Transverse colon (tissue), 4 donors: ENCODE data around the gene GAS2L2.

Experiments used
- EP300 ChIP-seq: sonication (generic); formaldehyde crosslinking; IDR thresholded peaks from one replicate; pipeline ENCODE4 v1.6.1; 2017; ENCODE audit warnings: antibody characterized with exemption, low read depth
- POLR2A ChIP-seq: fragments of 450-650 bp; IDR thresholded peaks from one replicate; pipeline ENCODE4 v1.6.1; 2016; ENCODE audit warnings: antibody characterized with exemption, mild to moderate bottlenecking, moderate library complexity
- POLR2AphosphoS5 ChIP-seq, 3 donors: sonication (generic); formaldehyde crosslinking; IDR thresholded peaks; one replicate each; pipeline ENCODE4 v1.6.1; 2016; ENCODE audit warnings: antibody characterized with exemption in 3 of 3
- TF ChIP-seq, protein P1 (sequence below), 5 experiments: fragments of 200-600 bp in 3 of 5; fragments of 450-650 bp in 2 of 5; sonication (generic) in 3 of 5; IDR thresholded peaks; 1 replicate in 2 of 5; 2 replicates in 3 of 5; pipeline ENCODE4 v1.5.1; 2016 to 2017; ENCODE audit warnings: antibody characterized with exemption in 5 of 5, inconsistent platforms in 3 of 5, mild to moderate bottlenecking in 2 of 5, moderate library complexity in 1 of 5

- TF ChIP-seq, protein P1, sequence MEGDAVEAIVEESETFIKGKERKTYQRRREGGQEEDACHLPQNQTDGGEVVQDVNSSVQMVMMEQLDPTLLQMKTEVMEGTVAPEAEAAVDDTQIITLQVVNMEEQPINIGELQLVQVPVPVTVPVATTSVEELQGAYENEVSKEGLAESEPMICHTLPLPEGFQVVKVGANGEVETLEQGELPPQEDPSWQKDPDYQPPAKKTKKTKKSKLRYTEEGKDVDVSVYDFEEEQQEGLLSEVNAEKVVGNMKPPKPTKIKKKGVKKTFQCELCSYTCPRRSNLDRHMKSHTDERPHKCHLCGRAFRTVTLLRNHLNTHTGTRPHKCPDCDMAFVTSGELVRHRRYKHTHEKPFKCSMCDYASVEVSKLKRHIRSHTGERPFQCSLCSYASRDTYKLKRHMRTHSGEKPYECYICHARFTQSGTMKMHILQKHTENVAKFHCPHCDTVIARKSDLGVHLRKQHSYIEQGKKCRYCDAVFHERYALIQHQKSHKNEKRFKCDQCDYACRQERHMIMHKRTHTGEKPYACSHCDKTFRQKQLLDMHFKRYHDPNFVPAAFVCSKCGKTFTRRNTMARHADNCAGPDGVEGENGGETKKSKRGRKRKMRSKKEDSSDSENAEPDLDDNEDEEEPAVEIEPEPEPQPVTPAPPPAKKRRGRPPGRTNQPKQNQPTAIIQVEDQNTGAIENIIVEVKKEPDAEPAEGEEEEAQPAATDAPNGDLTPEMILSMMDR (IDR thresholded peaks at IDR 0.05) = no peak
- TF ChIP-seq EP300 (no peak), POLR2AphosphoS5 (IDR thresholded peaks at IDR 0.05) (no peak), POLR2A (no peak)
Observed at GRCh38 chr17:35736236-35736635, 16.8 kb downstream of the GAS2L2 start.
